Astrocyte (in vitro differentiated cells and primary cell): ENCODE data around the gene OR14I1. TPM values are rescaled to one million over a fixed set of nuclear protein-coding genes. Genes with fewer than 3 reads are reported as not detected.

Source experiments
- DNase-seq: peaks from one replicate; pipeline ENCODE4 v3.0.0-alpha.2; 2010; ENCODE audit warnings: low read depth
- FAIRE-seq: peaks from 2 replicates; lab custom pipeline; 2011; peaks lifted over from hg19 to GRCh38; lab: Jason Lieb, UNC
- H2AFZ ChIP-seq: 2 replicates; pipeline ENCODE4 v1.6.0; 2012; ENCODE audit warnings: low read depth, low read length, inconsistent platforms
- H3K27ac ChIP-seq: 2 replicates; pipeline ENCODE4 v1.5.1; 2011; ENCODE audit warnings: low read depth, low read length, inconsistent platforms
- H3K27me3 ChIP-seq: 2 replicates; pipeline ENCODE4 v1.6.0; 2011; ENCODE audit warnings: low read length, inconsistent platforms; ENCODE audit not compliant: insufficient read depth
- H3K36me3 ChIP-seq: 2 replicates; pipeline ENCODE4 v1.5.1; 2011; ENCODE audit warnings: low read length, inconsistent platforms; ENCODE audit not compliant: insufficient read depth
- H3K4me1 ChIP-seq: 2 replicates; pipeline ENCODE4 v1.5.1; 2011; ENCODE audit warnings: low read length, inconsistent platforms; ENCODE audit not compliant: insufficient read depth
- H3K4me2 ChIP-seq: 2 replicates; pipeline ENCODE4 v1.6.0; 2012; ENCODE audit warnings: low read length, inconsistent platforms
- H3K4me3 ChIP-seq: 2 replicates; pipeline ENCODE4 v1.5.1; 2011; ENCODE audit warnings: low read depth, mild to moderate bottlenecking, low read length, inconsistent platforms; ENCODE audit not compliant: insufficient read depth
- H3K79me2 ChIP-seq: 2 replicates; pipeline ENCODE4 v1.6.0; 2012; ENCODE audit warnings: mild to moderate bottlenecking, low read length, inconsistent platforms; ENCODE audit not compliant: insufficient read depth
- H3K9ac ChIP-seq: 2 replicates; pipeline ENCODE4 v1.6.0; 2012; ENCODE audit warnings: mild to moderate bottlenecking, low read length, inconsistent platforms
- H3K9me3 ChIP-seq: 2 replicates; pipeline ENCODE4 v1.5.1; 2012; ENCODE audit warnings: low read depth, mild to moderate bottlenecking, low read length, inconsistent platforms; ENCODE audit not compliant: insufficient read depth
- H4K20me1 ChIP-seq: 2 replicates; pipeline ENCODE4 v1.6.0; 2012; ENCODE audit warnings: low read length, inconsistent platforms; ENCODE audit not compliant: insufficient read depth
- H3K27ac Mint-ChIP-seq: one replicate; pipeline ENCODE4 v1.8.0; 2021; ENCODE audit warnings: mild to moderate bottlenecking, mixed read lengths; ENCODE audit not compliant: unreplicated experiment
- H3K27me3 Mint-ChIP-seq: one replicate; pipeline ENCODE4 v1.8.0; 2021; ENCODE audit warnings: low read depth, mixed read lengths; ENCODE audit not compliant: unreplicated experiment
- H3K36me3 Mint-ChIP-seq: one replicate; pipeline ENCODE4 v1.8.0; 2021; ENCODE audit warnings: low read depth, mixed read lengths; ENCODE audit not compliant: unreplicated experiment
- H3K4me1 Mint-ChIP-seq: one replicate; pipeline ENCODE4 v1.8.0; 2021; ENCODE audit warnings: low read depth, mixed read lengths; ENCODE audit not compliant: unreplicated experiment
- H3K4me3 Mint-ChIP-seq: one replicate; pipeline ENCODE4 v1.8.0; 2021; ENCODE audit warnings: mild to moderate bottlenecking, moderate library complexity, mixed read lengths; ENCODE audit not compliant: unreplicated experiment
- H3K9me3 Mint-ChIP-seq: one replicate; pipeline ENCODE4 v1.8.0; 2021; ENCODE audit warnings: mild to moderate bottlenecking, mixed read lengths; ENCODE audit not compliant: unreplicated experiment
- CTCF ChIP-seq: IDR thresholded peaks from 2 replicates; pipeline ENCODE4 v1.5.1; 2011; ENCODE audit warnings: low read depth, mild to moderate bottlenecking, inconsistent platforms, low read length, moderate library complexity; ENCODE audit not compliant: insufficient read depth
- EZH2 ChIP-seq: IDR thresholded peaks from 2 replicates; pipeline ENCODE4 v1.6.1; 2012; ENCODE audit warnings: mild to moderate bottlenecking, low read length, inconsistent platforms; ENCODE audit not compliant: insufficient read depth
- total RNA-seq: library from RNA; stranded (reverse); gene quantifications from 2 replicates; pipeline ENCODE4 v1.2.1, GENCODE V29; 2021

Gene OR14I1
- total RNA-seq, 1 donor from 2014 or later, result not detected

GRCh38 chr1:248699099-248699498 is 3.5 kb downstream of the OR14I1 start:
- H3K27me3 ChIP-seq, result no peaks in the 10 kb centered on the region
- H3K27me3 Mint-ChIP-seq, result no peaks in the 10 kb centered on the region
- H3K9ac ChIP-seq, result no peak overlapping the region
- no peak for TF ChIP-seq EZH2
- TF ChIP-seq CTCF, result no peak
- DNase-seq (no peak), FAIRE-seq (no peak)
- H3K4me2 ChIP-seq, result no peak overlapping the region
- H4K20me1 ChIP-seq, result no peaks in the 10 kb centered on the region
- no peak overlapping the region for H3K4me3 Mint-ChIP-seq
- H3K9me3 ChIP-seq, result peaks cover 4% of the 10 kb centered on the region
- H3K4me3 ChIP-seq, result no peak overlapping the region
- no peak overlapping the region for H3K27ac ChIP-seq
- peaks cover 7% of the 10 kb centered on the region for H3K9me3 Mint-ChIP-seq
- H3K36me3 Mint-ChIP-seq, result no peaks in the 10 kb centered on the region
- no peak overlapping the region for H3K27ac Mint-ChIP-seq
- no peaks in the 10 kb centered on the region for H3K4me1 Mint-ChIP-seq
- no peaks in the 10 kb centered on the region for H3K4me1 ChIP-seq
- H3K79me2 ChIP-seq, result no peaks in the 10 kb centered on the region
- no peak overlapping the region for H2AFZ ChIP-seq
- H3K36me3 ChIP-seq, result no peaks in the 10 kb centered on the region

DNA sequence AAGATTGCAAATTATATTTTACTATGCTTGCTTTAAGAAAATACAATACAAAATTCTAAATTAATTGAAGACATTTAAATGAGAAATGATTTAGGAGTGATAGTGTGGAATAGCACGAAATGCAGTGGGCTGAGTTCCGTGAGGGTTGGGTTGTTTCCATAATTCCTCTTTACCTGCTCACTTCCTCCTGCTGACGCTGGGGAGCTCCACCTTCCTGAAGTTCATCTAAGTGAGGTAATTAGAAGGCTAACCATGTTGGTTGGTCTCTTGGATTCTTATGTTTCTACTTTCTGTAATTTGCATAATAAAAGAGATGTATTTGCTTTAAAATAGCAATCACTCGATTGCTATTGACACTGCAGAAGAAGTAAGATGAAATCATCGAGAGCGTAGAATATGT is 4.7 kb downstream of the OR14I1 start:
- Histone ChIP-seq H3K9me3 (peaks cover 4% of the 10 kb centered on the region), H3K9ac (no peak overlapping the region), H3K79me2 (no peaks in the 10 kb centered on the region), H3K4me1 (no peaks in the 10 kb centered on the region), H3K4me2 (no peak overlapping the region), H3K4me3 (no peak overlapping the region), H3K27ac (no peak overlapping the region), H2AFZ (no peak overlapping the region), H3K36me3 (no peaks in the 10 kb centered on the region), H3K27me3 (no peaks in the 10 kb centered on the region), H4K20me1 (no peaks in the 10 kb centered on the region)
- FAIRE-seq (no peak), DNase-seq (no peak)
- H3K27me3 Mint-ChIP-seq, result no peaks in the 10 kb centered on the region
- no peak overlapping the region for H3K4me3 Mint-ChIP-seq
- H3K27ac Mint-ChIP-seq, result no peak overlapping the region
- TF ChIP-seq CTCF (no peak), EZH2 (no peak)
- H3K36me3 Mint-ChIP-seq, result no peaks in the 10 kb centered on the region
- no peaks in the 10 kb centered on the region for H3K4me1 Mint-ChIP-seq
- H3K9me3 Mint-ChIP-seq, result peaks cover 11% of the 10 kb centered on the region

DNA sequence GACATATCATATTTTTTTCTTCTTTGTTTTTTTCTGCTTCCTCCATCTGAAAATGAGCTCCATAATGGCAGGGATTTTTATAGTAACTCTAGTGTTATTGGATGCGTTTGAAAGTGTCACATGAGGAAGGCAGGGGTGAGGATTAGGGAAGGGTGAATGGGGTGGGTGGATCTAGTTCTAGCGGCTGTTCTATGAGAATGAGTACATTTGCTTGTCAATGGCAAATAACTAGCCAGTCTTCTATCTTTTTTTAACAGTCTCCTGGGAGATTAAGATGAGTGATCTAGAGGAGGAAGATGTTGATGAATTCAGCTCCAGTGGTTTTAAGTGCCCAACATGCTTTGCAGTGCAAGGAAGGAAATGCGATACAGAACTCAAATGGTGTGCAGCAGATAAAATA is 5.8 kb downstream of the OR14I1 start:
- Mint-ChIP-seq H3K9me3 (peaks cover 19% of the 10 kb centered on the region), H3K4me1 (no peaks in the 10 kb centered on the region), H3K4me3 (no peak overlapping the region), H3K36me3 (no peaks in the 10 kb centered on the region), H3K27me3 (no peaks in the 10 kb centered on the region), H3K27ac (no peak overlapping the region)
- H3K4me3 ChIP-seq, result no peak overlapping the region
- H3K27me3 ChIP-seq, result no peaks in the 10 kb centered on the region
- TF ChIP-seq EZH2, result no peak
- TF ChIP-seq CTCF, result no peak
- H2AFZ ChIP-seq, result no peak overlapping the region
- no peak overlapping the region for H3K4me2 ChIP-seq
- peaks cover 4% of the 10 kb centered on the region for H3K9me3 ChIP-seq
- H3K9ac ChIP-seq, result no peak overlapping the region
- no peaks in the 10 kb centered on the region for H3K36me3 ChIP-seq
- no peak for FAIRE-seq
- no peaks in the 10 kb centered on the region for H3K79me2 ChIP-seq
- no peak overlapping the region for H3K27ac ChIP-seq
- no peak for DNase-seq
- no peaks in the 10 kb centered on the region for H3K4me1 ChIP-seq
- no peaks in the 10 kb centered on the region for H4K20me1 ChIP-seq
